ENCODE measurements around the gene ZCCHC14.
"Not testable (repeated sequence)": the region's sequence is repeated elsewhere in the genome, so short reads cannot be mapped to it uniquely, and the experiment has no call there.

The ZCCHC14 gene

DNA sequence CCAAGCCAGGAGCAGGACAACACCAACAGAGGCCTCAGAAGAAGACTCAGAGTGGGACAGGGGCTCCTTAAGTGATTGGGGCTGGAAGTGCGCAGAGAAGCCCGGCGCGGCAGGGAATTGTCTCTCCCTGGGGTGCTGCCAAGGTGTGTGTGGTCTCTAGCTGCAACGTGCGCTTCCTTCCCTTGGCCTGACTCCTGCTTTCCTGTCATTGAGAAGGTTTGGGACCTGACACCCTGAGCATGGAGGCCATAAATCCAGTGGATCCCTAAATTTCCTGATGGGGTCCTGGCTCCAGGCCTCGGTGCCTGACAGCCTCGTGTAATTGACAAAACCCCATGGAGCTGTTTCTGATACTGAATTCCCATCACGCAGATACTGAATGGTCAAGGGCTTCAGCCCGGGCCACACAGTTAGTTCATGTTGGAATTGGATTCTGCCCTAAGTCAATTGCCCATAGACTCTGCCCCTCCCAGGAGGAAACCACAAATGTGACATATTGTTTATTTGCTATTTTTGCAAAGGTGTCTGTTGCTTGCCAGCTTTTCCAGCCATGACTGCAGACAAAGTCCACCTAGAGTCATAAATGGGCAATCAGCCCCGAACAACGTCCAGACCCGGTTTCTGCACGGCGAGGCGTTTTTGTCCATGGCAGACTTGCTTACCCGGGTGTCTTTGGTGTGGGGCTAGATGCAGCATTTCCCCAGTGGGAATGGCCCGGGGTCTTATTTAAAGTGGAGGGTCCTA is 4.4 kb upstream of the ZCCHC14 start:
- DNase-seq (ENCODE audit: low spot score) = not testable (repeated sequence)

DNA sequence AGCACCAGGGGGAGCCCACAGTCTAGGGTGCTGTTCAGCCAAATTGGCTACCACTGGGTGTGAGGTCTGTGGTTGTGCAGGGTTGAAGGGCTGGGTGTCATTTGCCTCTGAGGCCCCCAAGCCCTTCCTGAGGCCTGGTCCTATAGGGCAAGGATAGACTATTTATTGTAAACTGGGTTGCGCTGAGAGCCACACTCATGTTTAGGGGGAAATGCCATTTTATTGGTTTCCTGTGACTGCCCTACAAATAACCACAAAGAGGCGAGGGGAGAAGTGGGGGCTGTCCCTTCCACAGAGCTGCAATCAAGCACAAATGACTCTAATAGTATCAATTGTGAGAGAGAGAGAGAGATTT is 3.6 kb upstream of the ZCCHC14 start:
- DNase-seq (ENCODE audit: low spot score) = no peak

DNA sequence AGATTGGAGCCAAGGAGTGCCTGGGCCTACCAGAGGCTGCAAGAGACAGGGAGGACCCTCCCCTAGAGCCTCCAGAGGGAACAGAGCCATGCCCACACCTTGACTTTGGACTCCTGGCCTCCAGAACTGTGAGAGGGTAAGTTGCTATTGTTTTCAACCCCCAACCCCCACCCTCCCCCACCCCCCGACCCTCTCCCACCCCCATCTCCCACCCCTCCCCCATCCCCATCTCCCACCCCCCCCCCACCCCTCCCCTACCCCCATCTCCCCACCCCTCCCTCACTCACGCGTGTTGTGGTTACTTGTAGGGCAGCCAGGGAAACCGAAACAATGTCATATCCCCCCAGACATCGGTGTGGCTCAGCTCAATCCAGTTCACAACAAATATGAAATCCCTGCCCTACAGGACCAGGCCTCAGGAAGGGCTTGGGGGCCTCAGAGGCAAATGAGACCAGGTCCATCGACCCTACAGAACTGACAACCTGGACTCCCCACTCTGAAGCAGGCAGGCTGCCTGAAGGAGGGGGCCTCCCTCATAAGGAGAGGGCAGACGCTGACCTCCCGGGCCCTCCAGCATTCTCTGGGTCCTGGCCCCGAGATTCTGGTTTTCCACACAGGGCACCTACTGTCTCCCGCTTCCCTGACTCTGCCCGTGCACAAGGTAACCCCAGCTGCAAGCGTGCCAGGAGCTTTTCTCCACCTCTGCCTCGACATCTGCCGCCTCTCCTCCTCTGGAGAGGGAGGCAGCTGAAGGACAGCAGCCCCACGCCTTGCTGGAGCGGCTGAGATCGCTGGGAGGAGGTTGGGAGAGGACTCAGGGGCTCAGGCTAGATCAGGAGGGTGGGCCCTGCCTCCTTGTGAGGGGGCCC is 3.0 kb upstream of the ZCCHC14 start:
- DNase-seq (ENCODE audit: low spot score) = no peak

DNA sequence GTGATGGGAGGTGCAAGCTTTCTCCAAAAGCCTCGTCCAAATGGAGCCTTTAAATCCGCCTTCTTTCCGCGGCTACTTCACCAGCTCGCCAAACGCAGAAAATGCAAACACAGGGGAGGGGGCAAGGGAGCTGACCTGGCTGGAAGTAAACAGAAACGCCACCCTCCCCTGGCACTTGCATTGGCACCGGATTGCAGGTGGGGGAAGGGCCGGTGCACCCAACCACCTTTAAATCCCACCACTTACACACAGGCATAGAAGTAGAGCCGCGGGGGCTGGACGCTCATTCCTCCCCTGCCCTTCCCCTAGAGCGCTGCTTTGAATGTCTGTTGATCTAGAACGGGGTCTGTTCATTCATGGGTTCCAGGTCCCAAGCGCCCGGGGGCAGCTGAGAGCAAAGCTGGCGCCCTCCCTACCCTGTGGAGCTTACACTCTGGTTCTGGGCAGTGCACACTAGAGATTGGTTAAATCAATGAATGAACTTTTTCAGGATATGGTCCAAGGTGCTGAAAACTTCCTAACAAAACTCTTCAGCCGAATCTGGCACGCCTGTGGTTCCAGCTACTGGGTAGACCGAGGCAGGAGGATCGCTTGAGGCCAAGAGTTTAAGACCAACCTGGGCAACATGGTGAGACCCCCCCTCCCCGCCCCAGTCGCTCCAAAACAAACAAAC is 920 bp upstream of the ZCCHC14 start:
- no peak for DNase-seq (ENCODE audit: low spot score)

DNA sequence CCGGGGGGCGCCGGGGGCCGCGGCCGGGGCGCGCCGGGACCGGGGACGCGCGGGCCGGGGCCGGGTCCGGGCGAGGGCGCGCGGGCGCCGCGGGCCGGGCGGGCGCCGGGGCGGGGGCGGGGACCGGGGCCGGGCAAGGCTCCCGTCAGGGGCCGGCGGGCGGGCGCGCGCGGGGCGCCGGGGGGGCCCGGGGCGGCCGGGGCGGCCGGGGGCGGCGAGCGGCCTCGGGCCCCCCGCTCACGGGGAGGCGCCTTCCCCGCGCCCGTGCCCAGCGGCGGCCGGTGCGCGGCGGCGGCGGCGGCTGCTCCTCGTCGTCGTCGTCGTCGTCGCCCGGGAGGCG is 563 bp downstream of the ZCCHC14 start:
- DNase-seq (ENCODE audit: low spot score) = no peak

DNA sequence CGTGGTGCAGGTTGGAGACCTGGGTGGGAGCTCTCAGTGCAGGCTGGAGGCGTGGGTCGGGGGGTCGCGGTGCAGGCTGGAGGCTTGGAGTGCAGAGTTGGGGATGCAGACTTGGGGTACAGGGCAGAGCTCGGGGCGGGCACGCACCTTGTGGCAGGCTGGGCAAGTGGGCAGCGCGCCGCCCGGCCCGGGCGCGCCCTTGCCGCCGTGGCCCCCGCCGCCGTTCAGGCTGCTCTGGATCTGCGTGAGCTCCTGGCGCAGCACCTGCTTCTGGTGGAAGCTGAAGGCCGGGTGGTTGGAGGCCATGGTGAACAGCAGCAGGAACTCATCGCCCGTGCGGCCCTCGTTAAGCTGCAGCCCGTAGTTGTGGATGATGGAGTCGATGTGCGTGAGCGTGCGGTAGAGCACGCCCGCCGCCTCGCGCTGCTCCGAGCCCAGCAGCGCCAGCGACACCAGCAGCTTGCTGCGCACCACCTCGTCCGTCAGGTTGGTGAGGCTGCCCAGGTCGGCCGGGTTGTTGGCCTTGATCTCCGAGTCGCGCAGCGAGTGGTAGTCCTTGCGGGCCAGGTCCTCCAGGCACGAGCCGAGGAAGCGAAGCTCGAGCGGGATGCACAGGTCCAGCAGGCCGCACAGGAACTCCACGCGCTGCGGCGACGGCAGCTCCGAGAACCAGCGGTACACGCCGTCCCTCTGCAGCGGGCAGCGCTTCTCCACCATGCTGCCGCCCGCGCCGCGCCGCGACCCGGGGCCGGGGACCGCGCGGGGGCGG is 1.1 kb downstream of the ZCCHC14 start:
- DNase-seq (ENCODE audit: low spot score) = no peak

DNA sequence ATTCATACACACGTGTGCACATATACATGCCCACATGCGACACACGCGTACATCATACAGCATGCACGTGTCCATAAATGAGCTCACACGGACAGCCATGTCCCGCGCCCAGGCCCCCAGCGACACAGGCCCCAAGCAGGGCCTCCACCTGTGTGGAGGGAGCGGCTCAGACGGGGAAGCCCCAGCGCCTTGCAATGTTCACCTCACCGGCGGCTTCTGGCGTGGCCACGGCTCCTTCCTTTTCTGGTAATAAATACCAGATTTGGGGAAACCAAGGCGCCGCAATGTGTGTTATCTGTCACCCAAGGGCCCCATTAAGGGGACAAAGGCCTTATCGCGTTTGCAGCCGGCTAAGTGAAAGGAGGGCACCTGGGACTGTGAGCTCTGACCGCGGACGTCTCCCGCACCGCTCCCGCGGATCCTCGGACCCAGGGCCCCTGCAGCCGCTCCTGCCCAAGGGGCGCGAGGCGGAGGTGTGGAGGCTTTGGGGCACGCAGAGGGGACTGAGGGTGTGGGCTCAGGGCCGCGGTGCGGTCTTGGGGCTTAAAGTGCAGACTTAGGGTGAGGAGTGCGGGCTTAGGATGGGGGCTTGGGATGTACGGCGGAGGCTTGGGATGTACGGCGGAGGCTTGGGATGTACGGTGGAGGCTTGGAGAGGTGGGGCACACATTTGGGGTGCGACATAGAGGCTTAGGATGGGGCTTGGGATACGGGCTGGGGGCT is 1.9 kb downstream of the ZCCHC14 start:
- not testable (repeated sequence) for DNase-seq (ENCODE audit: low spot score)

DNA sequence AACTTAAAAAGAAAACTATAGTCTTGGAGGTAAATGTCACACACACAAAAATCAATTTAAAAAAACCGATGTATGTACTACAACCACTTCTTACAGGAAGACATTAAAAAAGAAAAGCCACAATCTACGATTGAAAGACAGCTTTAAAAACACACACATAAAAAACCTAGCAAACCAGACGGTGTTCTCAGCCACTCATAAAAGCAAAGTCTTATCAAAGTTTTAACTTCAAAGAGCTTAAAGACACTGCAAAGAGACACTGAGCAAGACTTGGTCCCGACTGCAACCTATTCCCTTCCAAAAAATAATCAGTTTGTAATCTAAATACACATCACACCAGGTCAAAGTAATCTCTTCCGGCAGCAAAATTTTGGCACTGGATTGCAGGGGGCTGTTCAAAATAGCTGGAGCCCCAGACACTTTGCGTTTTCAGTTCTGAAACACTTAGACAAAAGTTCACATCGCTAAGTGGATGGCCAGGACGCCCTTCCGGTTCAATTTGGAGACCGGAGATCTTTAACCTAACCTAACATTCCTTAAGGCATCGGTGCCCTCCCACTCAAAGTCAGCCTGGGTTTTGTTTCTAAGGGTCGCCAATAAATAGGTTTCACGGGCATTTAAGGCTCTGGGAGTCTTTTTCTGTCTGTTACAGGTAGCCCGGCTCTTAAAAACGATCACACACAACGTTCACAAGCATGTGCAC is 2.6 kb downstream of the ZCCHC14 start:
- no peak for DNase-seq (ENCODE audit: low spot score)

DNA sequence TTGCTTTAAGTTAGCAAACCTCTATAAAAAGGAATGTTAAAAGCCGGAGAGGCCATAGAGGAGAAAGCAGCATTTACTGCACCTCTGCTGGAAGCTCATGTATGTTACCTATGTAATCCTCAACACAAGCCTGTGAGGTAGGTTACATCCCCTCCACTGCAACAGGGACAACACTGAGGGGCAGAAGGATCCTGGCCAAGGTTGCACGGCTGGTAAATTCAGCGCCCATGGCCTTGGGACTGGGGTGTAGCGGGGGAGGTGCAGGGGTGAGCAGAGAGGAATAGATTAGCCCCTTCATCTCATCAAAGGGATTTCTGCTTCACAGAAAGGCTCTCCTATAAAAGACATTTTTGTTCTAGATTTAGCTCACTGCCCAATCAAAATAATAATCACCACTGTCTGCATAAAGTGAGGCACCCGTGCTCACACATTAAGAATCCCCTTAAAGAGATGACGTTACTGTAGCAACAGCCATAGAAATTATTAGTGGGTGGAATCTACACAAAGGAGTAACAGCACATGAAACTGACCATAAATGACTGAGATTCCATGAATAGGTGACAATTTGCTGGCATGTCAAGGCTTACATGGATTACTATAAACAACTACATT is 3.3 kb downstream of the ZCCHC14 start:
- no peak for DNase-seq (ENCODE audit: low spot score)

DNA sequence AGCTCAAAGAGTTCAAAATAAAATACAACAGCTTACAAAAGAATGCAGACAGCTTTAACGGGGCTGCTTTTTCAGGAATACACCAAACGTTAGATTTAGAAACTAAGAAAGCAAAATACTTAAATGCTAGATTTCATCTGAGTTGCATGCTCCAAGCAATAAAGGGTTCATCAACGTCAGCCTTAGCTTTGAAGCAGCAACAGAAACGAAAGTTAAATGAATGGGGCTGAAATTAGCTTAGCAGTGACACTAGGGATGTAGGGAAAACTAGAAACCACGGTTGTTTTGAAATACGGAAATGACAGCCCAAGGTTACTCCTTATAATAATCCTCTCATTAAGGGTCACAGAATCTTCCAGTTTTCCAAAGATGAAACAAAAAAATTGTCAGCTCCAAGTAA is 3.9 kb downstream of the ZCCHC14 start:
- DNase-seq (ENCODE audit: low spot score) = not testable (repeated sequence)

DNA sequence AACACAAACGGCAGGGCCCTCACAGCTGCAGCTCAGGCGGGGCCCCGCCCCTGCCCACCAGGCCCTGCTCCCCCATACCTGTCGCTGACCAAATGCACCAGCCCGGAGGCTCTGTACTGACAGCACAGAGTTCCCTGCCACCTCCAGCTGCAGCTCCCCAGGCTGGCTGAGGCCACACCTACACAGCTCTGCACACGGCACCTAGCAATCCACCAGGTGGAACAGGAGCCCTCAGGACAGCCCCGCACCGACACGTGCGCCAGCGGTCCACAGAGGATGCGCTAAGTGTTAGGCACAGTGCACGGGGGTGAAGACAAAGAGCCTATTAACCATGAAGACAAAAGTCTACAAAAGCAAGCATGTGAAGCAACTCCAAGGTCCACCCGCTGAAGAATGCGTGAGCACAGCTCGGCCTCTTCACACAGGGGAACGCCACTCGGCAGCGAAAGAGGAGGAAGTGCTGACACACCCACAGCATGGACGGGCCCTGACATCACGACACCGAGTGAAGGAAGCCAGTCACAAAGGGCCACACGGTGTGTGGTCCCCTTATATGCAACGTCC is 5.4 kb downstream of the ZCCHC14 start:
- no peak for DNase-seq (ENCODE audit: low spot score)

DNA sequence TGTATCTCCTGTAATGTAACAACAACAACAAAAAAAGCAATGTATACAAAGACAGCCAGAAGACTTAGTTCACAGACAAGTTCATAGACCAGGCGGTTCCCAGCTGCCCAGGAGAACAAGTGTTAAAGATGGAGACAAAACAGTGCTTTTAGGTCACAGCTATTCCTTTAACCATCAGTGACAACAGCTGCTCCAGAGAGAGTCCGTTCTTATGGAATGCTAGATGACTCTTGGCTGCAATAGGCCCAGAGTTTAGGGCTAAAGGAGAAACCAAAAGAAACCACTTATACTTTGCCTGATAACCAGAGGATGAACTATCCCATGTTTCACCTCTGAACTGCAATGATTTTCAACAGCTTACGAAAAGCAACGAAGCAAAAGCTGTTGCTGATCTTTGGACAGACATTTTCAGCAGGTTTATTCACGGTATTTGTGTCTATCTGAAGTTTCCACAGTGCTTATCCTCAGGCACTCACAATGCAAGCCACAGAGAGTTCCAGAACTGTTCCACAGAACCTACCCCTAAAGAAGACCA is 6.0 kb downstream of the ZCCHC14 start:
- DNase-seq (ENCODE audit: low spot score) = no peak

DNA sequence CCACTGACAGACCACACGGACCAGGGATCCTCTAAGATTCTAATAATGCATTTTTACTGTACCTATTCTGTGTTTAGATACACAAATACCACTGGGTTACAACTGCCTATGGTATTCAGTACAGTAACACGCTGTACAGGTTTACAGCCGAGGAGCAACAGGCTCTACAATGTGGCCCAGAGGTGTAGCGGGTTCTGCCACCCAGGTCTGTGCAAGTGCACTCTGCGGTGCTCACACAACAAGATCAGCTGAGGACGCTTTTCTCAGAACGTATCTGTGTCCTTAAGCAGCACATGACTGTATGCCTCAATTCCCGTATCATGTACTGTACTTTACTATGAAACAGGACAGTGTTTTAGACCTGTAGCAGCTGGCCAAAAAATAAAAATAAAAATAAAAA is 6.5 kb downstream of the ZCCHC14 start:
- DNase-seq (ENCODE audit: low spot score) = no peak

DNA sequence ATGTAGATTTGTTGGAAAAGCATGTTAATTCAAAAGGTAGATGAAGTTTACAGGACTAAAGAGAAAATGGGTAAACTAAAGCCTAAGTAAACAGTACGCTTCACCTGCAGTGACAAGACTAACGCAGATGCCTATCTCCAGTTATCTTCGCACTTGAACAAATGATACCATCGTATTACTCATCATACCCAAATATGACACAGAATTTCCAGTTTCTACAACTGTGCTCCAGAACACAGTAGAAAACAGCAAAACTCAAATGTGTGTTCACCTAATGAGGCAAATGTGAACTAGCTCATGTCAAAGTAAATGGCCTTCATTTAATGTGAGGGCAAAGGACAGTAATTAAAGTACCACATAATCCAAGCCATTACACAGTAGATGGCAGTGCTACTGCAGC is 7.0 kb downstream of the ZCCHC14 start:
- not testable (repeated sequence) for DNase-seq (ENCODE audit: low spot score)

DNA sequence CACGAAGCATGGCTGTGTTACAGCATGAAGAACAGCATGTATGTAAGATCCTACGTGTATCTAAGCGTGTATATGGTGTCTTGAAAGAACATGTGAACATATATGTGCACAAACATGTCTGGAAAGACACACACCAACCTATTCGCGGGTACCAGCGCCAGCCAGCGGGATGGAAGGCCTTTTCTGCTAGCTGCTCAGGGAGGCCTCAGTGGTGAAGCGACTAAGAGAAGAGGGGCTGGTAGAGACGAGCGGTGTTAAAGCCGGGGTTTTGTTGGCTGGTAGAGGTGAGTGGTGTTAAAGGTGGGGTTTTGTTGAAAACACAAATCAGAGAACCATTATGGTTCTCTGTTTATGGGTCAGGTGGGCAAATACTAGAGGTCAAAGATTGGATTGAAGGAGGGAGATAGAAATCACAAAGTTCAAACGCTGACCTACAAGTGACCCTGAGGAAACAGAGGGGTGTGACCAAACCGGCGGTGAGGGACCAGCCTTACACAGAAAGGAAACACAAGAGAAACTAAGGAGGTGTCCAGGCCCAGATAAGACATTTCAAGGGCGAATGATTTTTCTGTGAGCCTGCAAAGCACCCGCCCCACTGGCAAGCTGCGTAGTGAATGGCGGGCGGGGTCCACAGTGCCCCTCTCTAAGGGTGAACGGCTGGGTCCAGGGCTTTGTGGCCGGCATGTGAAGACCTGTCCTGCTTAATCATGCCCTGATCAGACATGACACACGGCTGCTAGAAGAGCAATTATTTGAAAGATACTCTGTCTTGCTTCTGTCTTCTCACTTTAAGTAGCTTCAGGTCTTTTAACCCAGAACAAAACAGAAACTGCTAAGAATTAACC is 8.1 kb downstream of the ZCCHC14 start:
- no peak for DNase-seq (ENCODE audit: low spot score)

DNA sequence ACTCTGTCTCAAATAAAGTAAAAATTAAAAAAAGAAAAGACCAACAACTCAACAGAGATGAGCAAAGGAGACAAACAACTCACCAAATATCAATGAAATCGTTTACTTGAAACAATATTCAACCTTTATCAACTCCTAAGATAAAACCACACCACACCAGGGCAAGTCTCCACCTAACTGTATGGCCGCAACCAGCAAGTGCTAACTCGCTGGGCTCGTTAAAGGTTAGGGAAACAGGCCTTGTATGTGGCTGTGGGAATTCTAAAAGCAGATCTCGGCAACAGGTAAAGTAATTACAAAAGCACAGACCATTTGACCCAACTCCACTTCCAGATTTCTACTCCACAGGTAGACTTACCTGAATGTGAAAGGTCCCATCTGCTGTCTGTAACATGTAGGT is 9.3 kb downstream of the ZCCHC14 start:
- no peak for DNase-seq (ENCODE audit: low spot score)

DNA sequence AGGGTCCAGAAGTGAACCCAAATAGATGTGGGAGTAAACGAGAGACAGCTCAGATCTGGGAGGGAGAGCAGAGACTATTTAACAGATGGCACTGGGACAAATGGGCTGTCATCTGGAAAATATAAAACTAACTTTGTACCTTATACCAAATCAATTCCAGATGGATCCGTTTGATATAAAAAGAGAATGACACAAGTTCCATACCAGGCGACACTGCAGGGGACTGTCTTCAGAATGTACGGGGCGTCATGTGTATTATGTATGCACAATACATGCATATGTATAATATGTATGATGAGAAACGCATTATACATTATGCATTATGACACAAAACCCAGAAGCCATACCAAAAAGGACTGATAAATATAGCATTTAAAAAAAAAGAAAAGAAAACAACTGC is 10.2 kb downstream of the ZCCHC14 start:
- DNase-seq (ENCODE audit: low spot score) = not testable (repeated sequence)

DNA sequence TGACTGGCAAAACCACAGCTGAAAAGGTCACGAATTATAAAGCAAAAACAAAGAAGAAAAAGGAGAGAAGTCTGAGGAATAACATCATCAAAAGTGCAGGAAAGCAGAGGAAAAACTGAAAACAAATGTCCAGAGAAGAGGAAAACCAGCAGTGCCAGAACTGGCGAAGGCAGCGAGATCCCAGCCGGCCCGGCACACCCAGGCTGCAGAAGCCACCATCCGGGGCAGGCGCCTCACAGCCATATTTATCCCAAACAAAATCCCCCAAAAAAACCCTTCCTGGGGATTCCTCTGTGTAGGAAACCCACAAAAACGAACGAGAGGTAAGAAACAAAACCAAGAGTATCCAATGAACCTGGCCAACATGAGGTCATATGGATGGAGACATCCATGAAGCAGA is 10.6 kb downstream of the ZCCHC14 start:
- no peak for DNase-seq (ENCODE audit: low spot score)

DNA sequence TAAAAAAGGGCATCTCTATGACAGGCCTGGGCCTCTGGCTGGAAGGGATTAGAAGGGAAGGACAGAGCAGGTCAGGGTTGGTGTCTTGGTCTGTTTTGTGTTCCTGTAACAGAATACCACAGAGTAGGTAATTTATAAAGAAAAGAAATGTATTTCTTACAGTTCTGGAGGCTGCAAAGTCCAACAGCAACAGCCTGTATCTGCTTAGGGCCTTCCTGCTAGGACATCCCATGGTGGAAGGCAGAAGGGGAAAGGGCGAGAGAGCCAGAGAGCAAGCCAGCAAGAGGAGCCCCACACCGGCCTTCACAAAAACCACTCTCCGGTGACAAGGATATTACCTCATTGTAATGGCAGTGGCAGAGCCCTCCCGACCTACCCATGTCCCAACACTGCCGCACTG is 11.1 kb downstream of the ZCCHC14 start:
- not testable (repeated sequence) for DNase-seq (ENCODE audit: low spot score)
